ENCODE measurements around the gene C9orf43.
"Not testable (repeated sequence)": the region's sequence is repeated elsewhere in the genome, so short reads cannot be mapped to it uniquely, and the experiment has no call there.

The C9orf43 gene

GRCh38 chr9:113421726-113422125, 11.2 kb downstream of the C9orf43 start:
- no peak for DNase-seq

DNA sequence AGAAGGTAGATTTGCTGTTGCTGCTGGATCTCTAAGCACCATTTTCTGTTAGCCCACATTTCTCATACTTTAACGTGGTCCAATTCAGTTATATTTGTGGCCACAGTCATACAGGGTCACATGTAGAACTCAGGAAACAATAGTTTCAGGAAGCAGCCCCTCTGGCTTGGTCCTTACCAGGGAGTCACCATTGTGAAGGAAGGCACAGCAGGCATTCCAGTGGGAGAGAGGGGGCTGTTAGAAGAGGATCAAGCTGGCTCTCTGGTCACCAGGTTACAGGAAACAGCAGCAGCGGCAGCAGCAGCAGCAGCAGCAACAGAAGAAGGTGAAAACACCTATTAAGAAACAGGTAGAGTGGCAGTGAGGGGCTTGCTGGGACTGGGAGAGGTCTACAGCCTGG, 14.5 kb downstream of the C9orf43 start:
- DNase-seq, result no peak

DNA sequence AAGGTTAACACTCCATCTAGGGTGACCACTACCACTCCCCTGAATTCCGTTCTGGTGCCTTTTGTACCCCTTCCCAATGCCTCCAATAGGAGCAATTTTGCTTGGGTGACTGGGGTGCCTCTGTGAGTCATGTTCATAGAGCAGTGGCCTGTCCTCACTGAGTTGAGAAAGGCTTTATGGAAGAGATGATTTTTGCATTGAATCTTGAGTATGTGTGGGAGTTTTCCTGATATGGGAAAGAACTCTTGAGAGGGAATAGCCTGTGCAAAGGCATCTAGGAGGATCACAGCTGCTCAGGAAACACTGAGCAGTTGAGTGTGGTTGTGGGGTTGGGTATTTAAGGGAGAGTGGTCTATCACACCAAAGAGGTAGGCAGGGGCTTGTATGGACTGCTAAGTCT, 16.2 kb downstream of the C9orf43 start:
- DNase-seq, result no peak

- no peak for DNase-seq
Measured at GRCh38 chr9:113427629-113428028, 17.1 kb downstream of the C9orf43 start.

- DNase-seq, result no peak
Measured at GRCh38 chr9:113428062-113428615, 17.6 kb downstream of the C9orf43 start.

- no peak for DNase-seq
Measured at GRCh38 chr9:113431191-113431590, 20.6 kb downstream of the C9orf43 start.

GRCh38 chr9:113436728-113437515, 26.4 kb downstream of the C9orf43 start:
- no peak for DNase-seq

GRCh38 chr9:113437716-113438115, 27.2 kb downstream of the C9orf43 start:
- not testable (repeated sequence) for DNase-seq

GRCh38 chr9:113444736-113445135, 34.2 kb downstream of the C9orf43 start:
- DNase-seq, result peak; percentile 30 to 42

DNA sequence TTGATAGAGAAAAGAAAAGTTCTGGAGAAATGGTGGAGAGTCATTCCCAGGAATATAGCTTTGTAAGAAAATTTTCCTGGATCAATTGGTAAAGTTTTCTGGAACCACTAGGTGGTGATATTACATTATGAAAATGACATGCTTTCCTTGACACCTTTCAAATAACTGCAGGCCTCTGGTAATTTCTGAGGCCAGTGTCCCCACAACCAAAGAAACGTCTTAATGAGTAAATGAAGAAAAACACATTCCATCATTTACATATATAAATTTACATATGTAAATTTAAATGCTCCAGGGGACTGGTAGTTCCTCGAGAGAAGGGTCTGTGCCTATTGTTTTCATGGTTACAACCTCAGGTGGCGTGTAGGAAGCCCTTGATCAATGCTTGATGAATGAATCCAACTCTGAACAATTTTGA, 35.8 kb downstream of the C9orf43 start:
- peak; percentile 24 to 32 for DNase-seq

- no peak for DNase-seq
Measured at GRCh38 chr9:113449376-113449775, 38.8 kb downstream of the C9orf43 start.

DNA sequence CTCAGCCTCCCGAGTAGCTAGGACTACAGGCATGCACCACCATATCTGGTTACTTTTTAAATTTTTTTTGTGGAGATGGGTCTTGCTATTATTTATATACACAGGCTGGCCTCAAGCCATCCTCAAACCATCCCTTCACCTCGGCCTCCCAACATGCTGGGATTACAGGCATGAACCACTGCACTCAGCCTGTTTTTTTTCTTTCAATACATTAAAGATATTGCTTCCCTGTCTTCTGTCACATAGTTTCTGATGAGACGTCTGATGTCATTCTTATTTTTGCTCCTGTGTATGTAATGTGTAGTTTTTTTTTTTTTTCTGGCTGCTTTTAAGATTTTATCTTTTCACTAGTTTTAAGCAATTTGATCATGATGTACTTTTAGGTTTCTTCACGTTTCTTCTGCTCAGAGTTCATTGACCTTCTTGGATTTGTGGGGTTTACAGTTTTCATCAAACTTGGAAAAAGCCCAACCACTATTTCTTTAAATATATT, 41.6 kb downstream of the C9orf43 start:
- no peak for DNase-seq

GRCh38 chr9:113454914-113455761, 44.6 kb downstream of the C9orf43 start:
- DNase-seq, result no peak

- DNase-seq, result no peak
Measured at GRCh38 chr9:113456235-113456634, 45.7 kb downstream of the C9orf43 start.

GRCh38 chr9:113461285-113461684, 50.7 kb downstream of the C9orf43 start:
- no peak for DNase-seq

GRCh38 chr9:113461943-113462342, 51.4 kb downstream of the C9orf43 start:
- no peak for DNase-seq

GRCh38 chr9:113462781-113463286, 52.3 kb downstream of the C9orf43 start:
- DNase-seq, result no peak

DNA sequence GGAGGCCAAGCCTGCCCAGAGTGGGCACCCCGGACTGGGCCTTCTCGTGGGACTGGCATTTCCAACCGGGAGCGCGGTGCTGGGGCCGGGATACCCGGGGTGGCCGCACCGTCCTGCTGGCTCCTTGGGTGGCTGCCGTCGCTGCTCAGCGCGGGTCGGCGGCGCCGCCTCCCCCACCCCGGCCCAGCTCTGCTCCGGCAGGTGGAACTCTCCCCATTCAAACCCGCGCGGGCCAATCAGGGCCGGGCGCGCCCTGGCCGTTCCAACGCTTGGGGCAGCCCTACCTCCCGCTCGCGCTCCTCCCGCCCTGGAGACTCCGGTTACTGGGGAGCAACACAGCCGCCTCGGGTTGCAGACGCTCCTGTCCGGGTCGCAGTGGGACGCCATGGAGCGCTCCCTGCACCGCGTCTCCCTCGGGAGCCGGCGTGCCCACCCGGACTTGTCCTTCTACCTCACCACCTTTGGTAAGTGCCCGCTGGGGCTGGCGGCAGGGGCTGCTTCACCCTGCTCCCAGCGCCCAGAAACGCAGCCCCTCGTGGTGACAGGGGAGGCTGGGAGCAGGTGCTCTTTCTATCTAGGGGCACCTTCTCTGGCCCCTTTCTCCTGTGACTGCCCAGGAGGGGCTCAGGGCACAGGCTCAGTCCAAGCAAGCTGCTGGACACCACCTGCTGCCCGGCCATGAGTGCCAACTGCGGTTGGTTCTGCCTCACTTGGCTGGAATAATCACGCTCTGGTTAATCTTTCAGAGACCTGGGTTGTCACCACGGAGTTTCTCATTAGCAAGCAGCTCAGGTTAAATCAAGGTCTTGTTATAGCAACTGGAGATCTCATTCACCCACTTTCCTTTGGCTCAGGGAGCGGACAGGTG, 53.1 kb downstream of the C9orf43 start, which contains the start of gene RGS3:
Gene RGS3, plus strand, starts transcription at position 310 of the 868 bp plus-strand sequence. Its CDS starts 76 bp downstream, at position 386.
- DNase-seq, result no peak

- DNase-seq, result no peak
Measured at GRCh38 chr9:113464286-113464660, 53.7 kb downstream of the C9orf43 start.

DNA sequence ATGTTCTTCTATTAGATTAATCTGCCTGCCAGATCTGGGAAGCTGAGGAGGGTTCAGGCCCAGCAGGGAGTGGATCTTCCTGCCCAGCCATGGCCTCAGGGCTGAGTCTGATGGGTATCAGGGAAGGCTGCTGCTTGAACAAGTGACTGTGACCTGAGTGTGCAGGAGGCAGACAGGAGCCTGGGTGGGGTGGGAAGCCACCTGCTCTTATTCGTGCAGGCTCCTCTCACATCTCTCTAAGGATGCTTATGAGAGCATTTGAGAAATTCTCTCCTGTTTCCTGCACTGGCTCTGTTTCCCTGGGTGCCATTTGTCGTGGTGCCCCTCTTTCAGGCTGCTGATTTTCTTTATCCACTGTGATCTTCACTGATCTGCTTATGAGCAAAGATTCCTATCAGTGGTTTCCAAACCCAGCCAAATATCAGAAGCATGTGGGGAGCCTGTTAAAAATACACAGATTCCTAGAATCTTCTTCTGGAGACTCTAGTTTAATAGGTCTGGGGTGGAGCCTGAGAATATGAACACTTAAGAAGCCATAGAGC, 55.1 kb downstream of the C9orf43 start:
- DNase-seq, result no peak

- no peak for DNase-seq
Measured at GRCh38 chr9:113467183-113467582, 56.6 kb downstream of the C9orf43 start.
